GM12878 (cell line): ENCODE data around the gene RENBP. TPM values are rescaled to one million over a fixed set of nuclear protein-coding genes. Genes with fewer than 3 reads are reported as not detected.

Experiments used
- ATAC-seq: fragments of 200-7000 bp; cut with Tn5 transposase; 3 replicates; pipeline ENCODE4 v1.9.1; 2020; ENCODE audit warnings: mild to moderate bottlenecking, moderate library complexity
- BruUV-seq: library from RNA; stranded (reverse); fragments of 400-500 nt; replicated peaks from 2 replicates; lab custom pipeline; 2021; lab: Mats Ljungman, UMichigan
- CTCF ChIA-PET: fragments of 300-600 bp; sonication (Branson Sonifier 250); formaldehyde crosslinking; extraction: SDS; loops from one replicate; lab custom pipeline; 2021; ENCODE audit warnings: inconsistent platforms; lab: Yijun Ruan, JAX
- POLR2A ChIA-PET: fragments of 350-600 bp; formaldehyde crosslinking; extraction: SDS; loops from one replicate; lab custom pipeline; 2021; ENCODE audit warnings: inconsistent platforms; lab: Charles Lee
- RAD21 ChIA-PET: fragments of 300-600 bp; sonication (Branson Sonifier 250); formaldehyde crosslinking; loops from one replicate; lab custom pipeline; 2023; ENCODE audit warnings: antibody characterized with exemption; ENCODE audit not compliant: unreplicated experiment; lab: Charles Lee
- SMC1A ChIA-PET: fragments of 300-600 bp; sonication (Branson Sonifier 250); formaldehyde crosslinking; loops from one replicate; lab custom pipeline; 2023; ENCODE audit not compliant: unreplicated experiment, uncharacterized antibody; lab: Charles Lee
- DNase-seq: peaks from one replicate; pipeline ENCODE4 v3.0.0-alpha.2; 2011; ENCODE audit warnings: low read depth, low spot score
- FAIRE-seq: peaks from 3 replicates; lab custom pipeline; 2011; peaks lifted over from hg19 to GRCh38; lab: Jason Lieb, UNC
- H2AFZ ChIP-seq: 2 replicates; pipeline ENCODE4 v1.6.0; 2011; ENCODE audit warnings: low read depth, low read length, control low read depth; ENCODE audit not compliant: control insufficient read depth
- H3K27ac ChIP-seq: 2 replicates; pipeline ENCODE4 v1.5.1; 2011; ENCODE audit warnings: control low read depth; ENCODE audit not compliant: control insufficient read depth, insufficient read depth
- H3K27me3 ChIP-seq, 2 experiments: replicated peaks in 1 of 2; 2 replicates each; pipeline versions ENCODE4 v1.6.0 to v1.6.1; 2011; ENCODE audit warnings: low read length in 1 of 2; ENCODE audit not compliant: control insufficient read depth in 2 of 2, insufficient read depth in 2 of 2
- H3K36me3 ChIP-seq, 2 experiments: 2 replicates each; pipeline ENCODE4 v1.5.1; 2011; ENCODE audit warnings: low read length in 1 of 2; ENCODE audit not compliant: control insufficient read depth in 2 of 2, insufficient read depth in 2 of 2
- H3K4me1 ChIP-seq: 2 replicates; pipeline ENCODE4 v1.6.1; 2011; ENCODE audit warnings: mild to moderate bottlenecking, low read length, moderate library complexity, mixed read lengths; ENCODE audit not compliant: control insufficient read depth, insufficient read depth
- H3K4me2 ChIP-seq: 2 replicates; pipeline ENCODE4 v1.6.0; 2011; ENCODE audit warnings: control low read depth; ENCODE audit not compliant: control insufficient read depth, insufficient read depth
- H3K4me3 ChIP-seq: fragments of 200-600 bp; sonication (generic); 2 replicates; pipeline ENCODE4 v1.5.1; 2016
- H3K79me2 ChIP-seq: 2 replicates; pipeline ENCODE4 v1.6.0; 2011; ENCODE audit warnings: low read length; ENCODE audit not compliant: control insufficient read depth, insufficient read depth
- H3K9ac ChIP-seq: 2 replicates; pipeline ENCODE4 v1.8.0; 2011; ENCODE audit warnings: low read length, control low read depth, mixed read lengths; ENCODE audit not compliant: control insufficient read depth, insufficient read depth
- H3K9me3 ChIP-seq: replicated peaks from 3 replicates; pipeline ENCODE4 v1.5.1; 2011; ENCODE audit warnings: mild to moderate bottlenecking, low read length; ENCODE audit not compliant: control insufficient read depth, insufficient read depth
- H4K20me1 ChIP-seq: 2 replicates; pipeline ENCODE4 v1.6.0; 2011; ENCODE audit not compliant: control insufficient read depth, insufficient read depth
- ASH2L ChIP-seq: fragments of 300-600, 200-600 bp; sonication (generic); IDR thresholded peaks from 2 replicates; pipeline ENCODE4 v1.6.1; 2017; ENCODE audit warnings: low read depth, mild to moderate bottlenecking, borderline replicate concordance
- CBX5 ChIP-seq: sonication (generic); IDR thresholded peaks from 2 replicates; pipeline ENCODE4 v1.6.1; 2016; ENCODE audit warnings: low read depth, moderate library complexity, mild to moderate bottlenecking, inconsistent platforms
- DPF2 ChIP-seq: fragments of 450-650 bp; IDR thresholded peaks from 2 replicates; pipeline ENCODE4 v1.6.1; 2017; ENCODE audit warnings: mild to moderate bottlenecking
- EGR1 ChIP-seq, 2 experiments: IDR thresholded peaks; 1 replicate in 1 of 2; 2 replicates in 1 of 2; pipeline ENCODE4 v1.6.1; 2011 to 2012; ENCODE audit warnings: low read depth in 2 of 2, low read length in 2 of 2, borderline replicate concordance in 1 of 2, mild to moderate bottlenecking in 1 of 2, moderate library complexity in 1 of 2
- EP300 ChIP-seq, 2 experiments: fragments of 150-350 bp in 1 of 2; IDR thresholded peaks; 2 replicates each; pipeline ENCODE4 v1.6.1; 2011 to 2012; ENCODE audit warnings: low read depth in 2 of 2, low read length in 2 of 2, borderline replicate concordance in 1 of 2, improper control_type of control experiment in 1 of 2, inconsistent platforms in 1 of 2; ENCODE audit not compliant: control insufficient read depth in 1 of 2
- PML ChIP-seq: IDR thresholded peaks from 2 replicates; pipeline ENCODE4 v1.6.1; 2012; ENCODE audit warnings: low read length, inconsistent platforms
- POLR2AphosphoS5 ChIP-seq: IDR thresholded peaks from 2 replicates; pipeline ENCODE4 v1.6.1; 2011; ENCODE audit warnings: mild to moderate bottlenecking, low read length, inconsistent platforms
- SPI1 ChIP-seq: IDR thresholded peaks from 2 replicates; pipeline ENCODE4 v1.6.1; 2011; ENCODE audit warnings: low read depth, mild to moderate bottlenecking, low read length, moderate library complexity, borderline replicate concordance; ENCODE audit not compliant: insufficient read depth
- TCF12 ChIP-seq: IDR thresholded peaks from 2 replicates; pipeline ENCODE4 v1.6.1; 2011; ENCODE audit warnings: low read depth, mild to moderate bottlenecking, low read length
- YY1 ChIP-seq: IDR thresholded peaks from 2 replicates; pipeline ENCODE4 v1.6.1; 2011; ENCODE audit warnings: low read depth, mild to moderate bottlenecking, low read length
- ZNF24 ChIP-seq: fragments of 450-650 bp; IDR thresholded peaks from 2 replicates; pipeline ENCODE4 v1.6.1; 2017; ENCODE audit warnings: antibody characterized with exemption, mild to moderate bottlenecking
- ZSCAN29 ChIP-seq: fragments of 450-650 bp; IDR thresholded peaks from 2 replicates; pipeline ENCODE4 v1.6.1; 2017; ENCODE audit warnings: mild to moderate bottlenecking, moderate library complexity
- WGBS: methylation state at CpG from one replicate; pipeline ENCODE4 v1.1.6; 2016; ENCODE audit warnings: low lambda C conversion rate; ENCODE audit not compliant: insufficient replicate concordance, insufficient coverage; ENCODE audit errors: missing lambda C conversion rate; 5-methylcytosine and 5-hydroxymethylcytosine counted together
- in situ Hi-C: fragments of 300-500 bp; cut with MboI; formaldehyde crosslinking; loops from 9 replicates; pipeline ENCODE4 v1.14.3; 2018; ENCODE audit warnings: mixed read lengths
- intact Hi-C: fragments of 100-400 bp; cut with micrococcal nuclease; formaldehyde crosslinking; loops from one replicate; pipeline ENCODE4 v1.14.2; 2022; ENCODE audit not compliant: unreplicated experiment
- polyA plus RNA-seq, 11 experiments: library from polyadenylated mRNA; depleted of rRNA in 4 of 11; unstranded in 6 of 11; stranded (reverse) in 5 of 11; fragments of >200 nt; fragmentation: Nextera tagmentation in 4 of 11; fragmentation: Illumina TruSeq in 1 of 11; extraction: Ambion mirVana in 4 of 11; extraction: Trizol in 1 of 11; gene quantifications; 1 replicate in 1 of 11; 2 replicates in 10 of 11; pipeline versions ENCODE4 v1.2.1 to v1.2.3, GENCODE V29; 2011 to 2016; ENCODE audit warnings: inconsistent platforms in 2 of 11, missing spikeins in 2 of 11, low read depth in 1 of 11
- total RNA-seq, 4 experiments: library from RNA; depleted of rRNA in 3 of 4; stranded (reverse); fragments of >200 nt in 3 of 4; fragmentation: Illumina TruSeq in 1 of 4; extraction: Trizol in 1 of 4; gene quantifications; 2 replicates each; pipeline versions ENCODE4 v1.2.1 to v1.2.3, GENCODE V29; 2013 to 2021
- TF ChIP-seq, protein P1 (sequence below): fragments of 450-650 bp; formaldehyde crosslinking; IDR thresholded peaks from 2 replicates; pipeline ENCODE4 v1.4.0; 2020; ENCODE audit warnings: mild to moderate bottlenecking, moderate library complexity
- TF ChIP-seq, protein P2 (sequence below): fragments of 450-650 bp; formaldehyde crosslinking; IDR thresholded peaks from 2 replicates; pipeline ENCODE4 v1.4.0; 2022; ENCODE audit warnings: mild to moderate bottlenecking, moderate library complexity
- TF ChIP-seq, protein P3 (sequence below): IDR thresholded peaks from 2 replicates; pipeline ENCODE4 v1.6.1; 2012; ENCODE audit warnings: low read depth, low read length, improper control_type of control experiment

Gene RENBP
- total and polyA plus RNA-seq, 10 of the 15 experiments (the other 5 are each of a cell fraction or from before 2014, with no cell fraction given), result 0.36 to 4.9 (median 1.8) TPM; not detected in 3

DNA sequence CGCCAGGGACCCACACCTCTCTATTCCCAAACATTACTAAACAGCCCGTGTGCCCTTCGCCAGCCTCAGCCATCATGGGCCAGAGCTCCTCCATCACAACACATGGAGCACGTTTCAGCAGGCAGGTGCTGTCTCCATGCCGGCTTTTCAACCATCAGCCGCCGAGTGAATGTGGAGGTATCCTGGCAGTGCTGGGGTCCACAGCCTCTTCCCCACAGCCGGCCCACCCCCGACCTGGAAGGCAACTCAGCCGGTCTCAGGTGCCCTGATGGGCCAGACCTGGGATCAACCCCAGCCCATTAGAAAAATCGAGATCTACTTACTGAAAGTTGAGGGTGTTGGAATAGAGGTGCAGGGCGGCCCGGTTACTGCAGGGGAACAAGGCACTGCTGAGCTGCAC, 12.7 kb downstream of the RENBP start (continued):
- no peak for TF ChIP-seq ASH2L

DNA sequence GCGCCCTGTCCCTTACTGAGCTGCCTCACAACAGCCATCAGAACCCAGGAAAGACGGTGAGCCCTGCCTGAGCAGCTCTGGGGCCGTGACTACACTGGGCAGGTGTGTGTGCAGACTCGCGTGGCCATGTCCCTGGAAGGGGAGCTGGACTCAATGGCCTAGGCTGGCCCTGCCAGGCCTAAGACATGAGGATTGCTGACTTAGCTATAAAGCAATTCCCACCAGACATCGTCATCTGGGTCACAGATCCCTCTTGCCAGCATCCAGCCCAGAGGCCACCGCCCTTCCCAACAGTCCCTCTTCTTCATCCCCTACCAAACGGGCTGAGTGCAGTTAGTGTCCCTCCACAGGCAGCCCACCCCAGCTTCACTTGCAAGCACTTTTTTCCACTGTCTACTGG, 13.3 kb downstream of the RENBP start:
- ChIA-PET RAD21 (no interaction called here), SMC1A (no interaction called here), CTCF (no interaction called here), POLR2A (no interaction called here)
- no peak overlapping the region for H3K9ac ChIP-seq
- H3K27ac ChIP-seq, result no peak overlapping the region
- H2AFZ ChIP-seq, result no peak overlapping the region
- no TSS peak for BruUV-seq
- H3K4me2 ChIP-seq, result no peak overlapping the region
- in situ Hi-C loops (loop anchor here (5.0 kb wide), 1 partner anchor 441 kb away; the partner anchor contains the start of gene FLNA), intact Hi-C loops (no loop called here)
- no peak for FAIRE-seq
- no peak overlapping the region for H3K4me3 ChIP-seq
- WGBS, result 89% methylated on average over 8 of the region's 8 CpGs
- H3K79me2 ChIP-seq, result peaks cover 18% of the 10 kb centered on the region
- DNase-seq, result no peak
- H3K27me3 ChIP-seq, result no peaks in the 10 kb centered on the region
- H3K9me3 ChIP-seq, result no peaks in the 10 kb centered on the region; the same call in 2 of the 3 replicates
- no peaks in the 10 kb centered on the region for H4K20me1 ChIP-seq
- no peaks in the 10 kb centered on the region; the same call in 1 of the 2 replicates for H3K4me1 ChIP-seq
- H3K36me3 ChIP-seq, result peaks cover 0 to 2% of the 10 kb centered on the region in 2 experiments; a peak in 3 of 4 replicates
- ATAC-seq, result no peak
- TF ChIP-seq EGR1 (IDR thresholded peaks at IDR 0.05; ENCODE audit: borderline replicate concordance in 1 of 2, low read depth in 2 of 2, low read length in 2 of 2) (no peak), CBX5 (no peak), YY1 (no peak), PML (no peak), ZSCAN29 (no peak), DPF2 (no peak), EP300 (IDR thresholded peaks at IDR 0.05; ENCODE audit: borderline replicate concordance in 1 of 2, control insufficient read depth in 1 of 2, low read depth in 2 of 2, low read length in 2 of 2) (no peak), ZNF24 (no peak), ASH2L (no peak), TCF12 (no peak), SPI1 (no peak), POLR2AphosphoS5 (no peak)
- TF ChIP-seq, protein P1, sequence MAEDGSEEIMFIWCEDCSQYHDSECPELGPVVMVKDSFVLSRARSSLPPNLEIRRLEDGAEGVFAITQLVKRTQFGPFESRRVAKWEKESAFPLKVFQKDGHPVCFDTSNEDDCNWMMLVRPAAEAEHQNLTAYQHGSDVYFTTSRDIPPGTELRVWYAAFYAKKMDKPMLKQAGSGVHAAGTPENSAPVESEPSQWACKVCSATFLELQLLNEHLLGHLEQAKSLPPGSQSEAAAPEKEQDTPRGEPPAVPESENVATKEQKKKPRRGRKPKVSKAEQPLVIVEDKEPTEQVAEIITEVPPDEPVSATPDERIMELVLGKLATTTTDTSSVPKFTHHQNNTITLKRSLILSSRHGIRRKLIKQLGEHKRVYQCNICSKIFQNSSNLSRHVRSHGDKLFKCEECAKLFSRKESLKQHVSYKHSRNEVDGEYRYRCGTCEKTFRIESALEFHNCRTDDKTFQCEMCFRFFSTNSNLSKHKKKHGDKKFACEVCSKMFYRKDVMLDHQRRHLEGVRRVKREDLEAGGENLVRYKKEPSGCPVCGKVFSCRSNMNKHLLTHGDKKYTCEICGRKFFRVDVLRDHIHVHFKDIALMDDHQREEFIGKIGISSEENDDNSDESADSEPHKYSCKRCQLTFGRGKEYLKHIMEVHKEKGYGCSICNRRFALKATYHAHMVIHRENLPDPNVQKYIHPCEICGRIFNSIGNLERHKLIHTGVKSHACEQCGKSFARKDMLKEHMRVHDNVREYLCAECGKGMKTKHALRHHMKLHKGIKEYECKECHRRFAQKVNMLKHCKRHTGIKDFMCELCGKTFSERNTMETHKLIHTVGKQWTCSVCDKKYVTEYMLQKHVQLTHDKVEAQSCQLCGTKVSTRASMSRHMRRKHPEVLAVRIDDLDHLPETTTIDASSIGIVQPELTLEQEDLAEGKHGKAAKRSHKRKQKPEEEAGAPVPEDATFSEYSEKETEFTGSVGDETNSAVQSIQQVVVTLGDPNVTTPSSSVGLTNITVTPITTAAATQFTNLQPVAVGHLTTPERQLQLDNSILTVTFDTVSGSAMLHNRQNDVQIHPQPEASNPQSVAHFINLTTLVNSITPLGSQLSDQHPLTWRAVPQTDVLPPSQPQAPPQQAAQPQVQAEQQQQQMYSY (CRISPR knock-in tag), result no peak
- TF ChIP-seq, protein P2, sequence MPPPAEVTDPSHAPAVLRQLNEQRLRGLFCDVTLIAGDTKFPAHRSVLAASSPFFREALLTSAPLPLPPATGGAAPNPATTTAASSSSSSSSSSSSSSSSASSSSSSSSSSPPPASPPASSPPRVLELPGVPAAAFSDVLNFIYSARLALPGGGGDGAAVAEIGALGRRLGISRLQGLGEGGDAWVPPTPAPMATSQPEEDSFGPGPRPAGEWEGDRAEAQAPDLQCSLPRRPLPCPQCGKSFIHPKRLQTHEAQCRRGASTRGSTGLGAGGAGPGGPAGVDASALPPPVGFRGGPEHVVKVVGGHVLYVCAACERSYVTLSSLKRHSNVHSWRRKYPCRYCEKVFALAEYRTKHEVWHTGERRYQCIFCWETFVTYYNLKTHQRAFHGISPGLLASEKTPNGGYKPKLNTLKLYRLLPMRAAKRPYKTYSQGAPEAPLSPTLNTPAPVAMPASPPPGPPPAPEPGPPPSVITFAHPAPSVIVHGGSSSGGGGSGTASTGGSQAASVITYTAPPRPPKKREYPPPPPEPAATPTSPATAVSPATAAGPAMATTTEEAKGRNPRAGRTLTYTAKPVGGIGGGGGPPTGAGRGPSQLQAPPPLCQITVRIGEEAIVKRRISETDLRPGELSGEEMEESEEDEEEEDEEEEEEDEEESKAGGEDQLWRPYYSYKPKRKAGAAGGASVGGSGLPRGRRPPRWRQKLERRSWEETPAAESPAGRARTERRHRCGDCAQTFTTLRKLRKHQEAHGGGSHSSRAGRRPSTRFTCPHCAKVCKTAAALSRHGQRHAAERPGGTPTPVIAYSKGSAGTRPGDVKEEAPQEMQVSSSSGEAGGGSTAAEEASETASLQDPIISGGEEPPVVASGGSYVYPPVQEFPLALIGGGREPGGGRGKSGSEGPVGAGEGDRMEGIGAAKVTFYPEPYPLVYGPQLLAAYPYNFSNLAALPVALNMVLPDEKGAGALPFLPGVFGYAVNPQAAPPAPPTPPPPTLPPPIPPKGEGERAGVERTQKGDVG (CRISPR knock-in tag), result no peak
- TF ChIP-seq, protein P3, sequence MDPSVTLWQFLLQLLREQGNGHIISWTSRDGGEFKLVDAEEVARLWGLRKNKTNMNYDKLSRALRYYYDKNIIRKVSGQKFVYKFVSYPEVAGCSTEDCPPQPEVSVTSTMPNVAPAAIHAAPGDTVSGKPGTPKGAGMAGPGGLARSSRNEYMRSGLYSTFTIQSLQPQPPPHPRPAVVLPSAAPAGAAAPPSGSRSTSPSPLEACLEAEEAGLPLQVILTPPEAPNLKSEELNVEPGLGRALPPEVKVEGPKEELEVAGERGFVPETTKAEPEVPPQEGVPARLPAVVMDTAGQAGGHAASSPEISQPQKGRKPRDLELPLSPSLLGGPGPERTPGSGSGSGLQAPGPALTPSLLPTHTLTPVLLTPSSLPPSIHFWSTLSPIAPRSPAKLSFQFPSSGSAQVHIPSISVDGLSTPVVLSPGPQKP, result no peak
